GM21717 (cell line): ENCODE data around the gene ELAVL3.
"Not testable (repeated sequence)": the region's sequence is repeated elsewhere in the genome, so short reads cannot be mapped to it uniquely, and the experiment has no call there.

ENCODE experiments used
- ATAC-seq: cut with Tn5 transposase; IDR thresholded peaks from one replicate; pipeline ENCODE4 v1.9.1; 2021; ENCODE audit warnings: mild to moderate bottlenecking, moderate library complexity; ENCODE audit not compliant: unreplicated experiment

The ELAVL3 gene

DNA sequence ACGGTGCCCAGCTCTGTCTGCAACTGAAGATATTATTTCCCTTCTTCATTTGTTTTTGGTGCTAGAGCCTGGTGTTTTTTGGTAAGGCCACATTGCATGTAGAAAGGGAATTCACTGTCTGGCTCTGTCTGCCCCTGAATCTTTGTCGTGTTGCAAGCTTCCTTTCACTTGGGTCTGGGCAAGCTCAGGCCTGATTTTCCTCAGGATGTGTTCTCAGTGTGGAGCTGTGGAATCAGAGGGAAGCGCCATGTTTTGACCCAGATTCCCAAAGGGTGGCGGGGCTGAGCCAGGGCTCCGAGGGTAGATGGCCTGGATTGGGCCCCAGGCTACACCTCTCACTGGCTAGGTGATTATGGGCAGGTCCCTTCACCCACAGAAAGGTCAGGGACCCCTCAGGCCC is 36.8 kb downstream of the ELAVL3 start:
- ATAC-seq, result no peak

DNA sequence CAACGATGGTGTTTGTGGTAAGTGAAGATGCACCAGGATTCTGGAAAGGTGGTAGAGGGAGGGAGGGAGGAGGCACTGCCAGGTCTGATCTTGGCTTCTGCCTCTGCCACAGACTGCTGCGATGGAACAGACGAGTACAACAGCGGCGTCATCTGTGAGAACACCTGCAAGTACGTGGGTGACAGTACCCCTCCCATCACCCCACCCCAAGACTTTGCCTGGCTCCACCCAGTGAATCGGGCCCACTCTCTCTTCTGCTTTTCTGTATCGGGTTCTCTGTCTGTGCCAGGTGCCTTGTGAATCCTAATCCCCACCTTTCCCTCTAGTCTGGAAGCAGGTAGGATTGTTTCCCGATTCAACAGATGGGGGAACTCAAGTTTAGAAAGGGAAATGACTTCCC is 42.9 kb downstream of the ELAVL3 start:
- no peak for ATAC-seq

DNA sequence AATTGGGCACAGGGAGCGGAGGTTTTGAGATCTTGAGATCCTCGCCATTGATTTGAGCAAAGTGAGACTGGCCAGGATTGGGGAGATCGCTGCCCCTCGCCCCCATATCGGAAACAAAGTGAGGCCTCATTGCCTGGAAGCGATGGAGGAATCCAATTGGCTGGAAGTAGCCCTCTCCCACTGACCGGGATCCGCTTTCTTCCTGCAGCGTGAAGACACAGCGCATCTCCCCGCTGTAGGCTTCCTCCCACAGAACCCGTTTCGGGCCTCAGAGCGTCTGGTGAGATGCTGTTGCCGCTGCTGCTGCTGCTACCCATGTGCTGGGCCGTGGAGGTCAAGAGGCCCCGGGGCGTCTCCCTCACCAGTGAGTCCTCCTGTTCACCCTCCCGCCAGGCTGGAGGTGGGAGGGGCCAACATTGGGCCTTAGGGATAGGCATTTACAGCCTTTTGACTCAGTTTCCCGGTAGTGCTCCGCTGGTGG is 45.0 kb downstream of the ELAVL3 start:
- ATAC-seq, result no peak

DNA sequence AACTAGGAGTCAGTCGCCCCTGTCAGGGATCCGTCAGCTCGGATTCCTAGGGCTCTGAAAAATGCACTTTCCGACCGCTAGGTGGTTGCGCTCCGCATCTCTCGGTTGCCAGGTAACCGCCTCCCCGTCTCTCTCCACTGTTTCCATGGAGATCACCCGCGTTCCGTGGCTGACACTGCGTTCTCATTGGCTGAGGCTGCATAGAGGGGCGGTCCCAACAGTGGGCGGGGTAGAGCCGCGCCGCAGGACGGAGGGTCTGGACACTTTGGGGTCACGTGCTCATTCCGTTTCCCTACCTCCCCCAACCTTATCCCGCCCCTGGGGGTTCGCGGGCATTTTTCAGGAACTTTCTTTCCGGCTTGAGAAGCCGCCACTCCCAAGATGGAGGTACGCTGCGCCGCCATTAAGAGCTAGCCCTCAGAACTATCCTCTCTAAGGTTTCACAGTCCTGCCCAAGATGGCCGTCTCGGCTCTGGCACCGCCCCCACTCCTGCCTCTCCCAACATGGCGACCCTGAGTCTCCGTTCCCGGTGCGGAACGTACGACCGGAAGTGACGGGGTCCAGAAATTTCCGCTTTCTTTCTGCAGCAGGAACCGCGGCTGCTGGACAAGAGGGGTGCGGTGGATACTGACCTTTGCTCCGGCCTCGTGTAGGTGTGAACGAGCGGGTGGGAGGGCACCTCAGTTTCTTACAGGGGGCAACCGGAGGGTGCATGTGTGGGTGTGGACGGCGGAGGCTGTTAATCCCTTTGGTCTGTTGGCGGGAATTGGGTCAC is 45.6 kb downstream of the ELAVL3 start, which contains the start of the genes ODAD3 and PRKCSH:
TSS of gene ODAD3 (minus strand) at position 65 of the 776 bp plus-strand sequence. CDS start 105 bp downstream, outside the sequence.
TSS of gene PRKCSH (plus strand) at position 579 of the 776 bp plus-strand sequence. CDS start 483 bp downstream, outside the sequence.
- peak; percentile 80 for ATAC-seq

DNA sequence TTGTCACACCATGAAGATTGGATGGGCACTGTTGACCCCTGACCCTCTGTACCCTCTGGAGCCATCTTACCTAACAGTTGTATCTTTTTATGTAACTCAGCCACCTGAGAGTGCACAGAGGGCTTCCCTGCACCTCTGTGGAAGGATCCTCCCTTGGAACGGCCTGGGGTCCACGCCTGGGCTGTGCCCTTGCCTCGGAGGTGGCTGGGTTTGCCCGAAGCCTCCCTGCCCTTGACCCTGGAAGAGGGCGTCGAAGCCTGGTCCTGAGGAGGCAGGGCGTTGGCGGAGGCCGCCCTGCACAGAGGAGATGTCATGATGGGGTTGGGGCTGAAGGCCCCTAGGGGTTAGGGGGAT is 46.2 kb downstream of the ELAVL3 start:
- peak; percentile 12 for ATAC-seq

DNA sequence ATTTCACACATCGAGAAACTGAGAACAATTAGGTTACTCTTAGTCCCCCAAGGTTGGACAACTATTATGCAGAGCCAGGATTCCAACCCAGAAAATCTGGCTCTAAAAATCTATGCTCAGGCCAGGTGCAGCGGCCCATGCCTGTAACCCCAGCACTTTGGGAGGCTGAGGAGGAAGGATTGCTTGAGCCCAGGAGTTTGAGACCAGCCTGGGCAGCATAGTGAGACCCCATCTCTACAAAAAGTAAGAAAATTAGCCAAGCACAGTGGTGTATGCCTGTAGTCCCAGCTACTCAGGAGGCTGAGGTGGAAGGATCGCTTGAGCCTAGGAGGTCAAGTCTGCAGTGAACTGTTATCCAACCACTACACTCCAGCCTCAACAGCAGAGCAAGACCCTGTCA is 47.3 kb downstream of the ELAVL3 start:
- not testable (repeated sequence) for ATAC-seq

DNA sequence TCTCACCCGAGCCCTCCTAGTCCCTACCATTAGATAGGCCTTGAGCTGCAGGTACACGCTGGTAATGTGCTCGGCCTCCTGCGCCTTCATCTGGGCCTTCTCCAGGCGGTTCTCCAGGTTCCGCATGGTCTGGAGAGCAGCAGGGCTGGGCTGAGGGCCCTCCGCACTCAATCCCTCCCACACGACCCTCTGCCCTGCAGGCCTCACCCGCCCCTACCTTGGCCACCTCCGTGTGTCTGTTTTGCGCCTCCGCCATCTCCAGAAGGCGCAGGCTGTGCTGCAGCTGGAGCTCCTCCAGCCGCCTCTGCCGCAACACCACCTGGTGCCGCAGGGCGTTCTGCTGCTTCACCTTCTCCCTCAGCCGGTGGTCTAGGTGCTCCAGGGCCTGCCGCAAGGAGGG is 54.2 kb downstream of the ELAVL3 start:
- ATAC-seq, result no peak

DNA sequence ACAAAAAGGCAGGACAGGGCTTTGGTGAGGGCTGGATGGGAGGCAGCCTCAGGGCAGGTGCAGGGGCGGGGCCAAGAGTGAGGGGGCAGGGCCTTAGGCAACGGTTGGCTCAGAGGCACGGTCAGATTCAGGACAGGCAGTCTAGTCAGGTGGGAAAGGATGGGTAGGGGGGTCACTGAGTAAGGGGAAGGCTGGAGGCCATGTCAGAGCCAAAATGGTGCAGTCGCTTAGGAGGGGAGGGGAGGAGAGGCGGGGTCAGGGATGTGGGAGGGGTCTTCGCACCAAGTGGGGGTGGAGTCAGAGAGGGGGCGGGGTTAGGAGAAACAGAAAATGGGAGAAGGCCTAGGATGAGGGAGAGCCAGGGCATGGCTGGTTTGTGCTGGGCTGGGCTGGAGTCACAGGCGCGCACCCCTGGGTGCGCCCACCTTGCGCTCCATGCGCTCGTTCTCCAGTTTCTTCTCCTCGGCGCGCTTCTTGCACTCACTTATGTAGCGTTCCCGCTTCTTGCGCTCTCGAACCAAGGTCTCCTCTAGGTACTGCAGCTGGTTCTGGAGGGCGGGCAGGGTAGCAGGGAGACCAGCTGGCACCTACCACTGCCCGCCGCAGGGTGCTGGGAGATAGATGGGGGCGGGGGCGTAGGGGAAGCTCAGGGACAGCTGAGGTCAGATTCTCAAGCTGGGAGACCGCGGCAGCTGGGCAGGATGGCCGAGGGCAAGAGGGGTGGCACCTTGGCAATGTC is 55.0 kb downstream of the ELAVL3 start:
- no peak for ATAC-seq

DNA sequence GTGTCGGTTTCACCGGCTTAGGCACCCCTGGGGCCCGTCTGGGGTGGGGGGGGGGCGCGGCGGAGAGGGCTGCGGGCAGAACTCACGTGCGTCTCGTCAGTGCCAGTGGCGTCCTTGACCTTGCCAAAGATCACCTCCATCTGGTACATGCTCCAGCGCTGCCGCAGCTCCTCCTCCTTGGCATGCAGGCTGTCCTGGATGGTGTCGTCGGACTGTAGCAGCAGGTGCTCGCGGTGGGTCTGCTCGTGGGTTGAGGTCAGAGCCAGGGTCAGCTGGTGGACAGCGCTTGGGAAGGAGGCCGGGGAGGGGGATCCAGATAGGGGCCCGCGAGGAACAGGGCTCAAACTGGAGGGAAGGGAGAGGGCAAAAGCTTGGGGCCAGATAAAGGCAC is 57.1 kb downstream of the ELAVL3 start:
- ATAC-seq, result no peak

DNA sequence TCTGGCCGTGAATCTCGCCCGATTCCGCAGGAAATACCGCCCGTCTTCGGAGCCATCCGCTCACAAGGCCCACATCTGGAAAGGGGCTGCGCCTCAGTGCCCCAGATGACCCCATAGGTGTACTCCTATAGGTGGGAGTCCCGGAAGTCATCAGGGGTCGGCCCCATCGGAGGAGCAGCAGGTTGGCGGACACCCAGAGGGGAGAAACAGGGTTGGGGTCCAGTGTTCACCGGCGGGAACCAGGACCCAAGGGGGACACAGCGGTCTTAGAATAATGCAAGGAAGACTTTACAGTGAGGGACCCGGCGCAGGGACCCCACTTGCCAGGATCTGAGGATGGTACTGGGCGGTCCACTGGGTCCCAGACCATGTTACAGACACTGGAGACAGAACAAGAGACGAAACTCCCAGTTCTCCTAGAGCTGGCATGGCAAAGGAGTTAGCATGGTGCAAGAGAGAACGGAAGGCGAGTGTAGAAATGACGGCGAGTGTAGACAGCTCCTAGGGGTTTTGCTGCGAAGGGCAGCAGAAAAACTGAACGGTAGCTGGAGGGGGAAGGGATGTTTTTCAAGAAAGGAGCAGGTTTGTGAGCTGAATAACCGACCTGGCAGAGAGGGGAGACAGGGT is 57.6 kb downstream of the ELAVL3 start:
- ATAC-seq, result no peak

DNA sequence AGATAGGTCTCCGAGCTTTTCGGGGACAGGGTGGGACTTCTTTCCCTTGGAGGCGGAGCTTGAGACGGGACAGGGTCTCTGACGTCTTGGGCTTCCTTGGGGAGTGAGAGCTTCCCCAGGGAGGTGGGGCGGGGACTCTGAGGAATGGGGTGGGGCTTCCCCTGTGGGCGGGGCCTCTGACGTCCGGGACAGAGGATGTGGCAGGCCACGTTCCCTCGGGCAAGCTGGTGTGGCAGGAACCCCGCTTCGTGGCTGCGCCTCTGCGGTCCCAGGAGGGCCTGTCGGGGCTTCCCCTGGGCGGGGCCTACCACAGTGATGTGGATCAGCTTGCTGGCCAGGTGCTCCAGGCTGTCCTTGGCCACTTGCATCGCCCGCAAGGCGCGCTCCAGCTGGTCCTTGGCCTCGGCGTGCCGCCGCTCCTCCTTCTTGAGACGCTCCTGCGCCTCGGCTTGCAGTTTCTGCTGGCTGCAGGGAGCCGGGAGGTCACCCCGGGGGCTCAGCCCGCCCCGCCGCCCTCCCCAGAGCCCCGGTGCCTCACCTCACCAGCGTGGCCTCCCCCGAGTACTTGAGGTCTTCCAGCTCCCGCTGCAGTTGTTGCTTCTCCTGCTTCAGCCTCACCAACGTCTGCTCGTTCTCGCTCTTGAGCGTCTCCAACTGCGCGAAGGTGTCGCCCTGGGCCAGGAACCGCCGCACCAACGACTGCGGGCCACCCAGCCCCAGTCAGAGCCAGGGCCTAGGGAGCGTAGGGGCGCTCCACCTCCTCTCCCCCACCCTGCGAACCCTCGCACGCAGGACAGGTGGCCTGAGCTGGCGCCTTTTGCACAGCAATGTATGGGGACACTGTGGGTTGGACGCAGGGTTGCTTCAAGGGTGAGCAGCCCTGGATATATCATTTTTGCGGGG is 58.4 kb downstream of the ELAVL3 start:
- ATAC-seq, result no peak

DNA sequence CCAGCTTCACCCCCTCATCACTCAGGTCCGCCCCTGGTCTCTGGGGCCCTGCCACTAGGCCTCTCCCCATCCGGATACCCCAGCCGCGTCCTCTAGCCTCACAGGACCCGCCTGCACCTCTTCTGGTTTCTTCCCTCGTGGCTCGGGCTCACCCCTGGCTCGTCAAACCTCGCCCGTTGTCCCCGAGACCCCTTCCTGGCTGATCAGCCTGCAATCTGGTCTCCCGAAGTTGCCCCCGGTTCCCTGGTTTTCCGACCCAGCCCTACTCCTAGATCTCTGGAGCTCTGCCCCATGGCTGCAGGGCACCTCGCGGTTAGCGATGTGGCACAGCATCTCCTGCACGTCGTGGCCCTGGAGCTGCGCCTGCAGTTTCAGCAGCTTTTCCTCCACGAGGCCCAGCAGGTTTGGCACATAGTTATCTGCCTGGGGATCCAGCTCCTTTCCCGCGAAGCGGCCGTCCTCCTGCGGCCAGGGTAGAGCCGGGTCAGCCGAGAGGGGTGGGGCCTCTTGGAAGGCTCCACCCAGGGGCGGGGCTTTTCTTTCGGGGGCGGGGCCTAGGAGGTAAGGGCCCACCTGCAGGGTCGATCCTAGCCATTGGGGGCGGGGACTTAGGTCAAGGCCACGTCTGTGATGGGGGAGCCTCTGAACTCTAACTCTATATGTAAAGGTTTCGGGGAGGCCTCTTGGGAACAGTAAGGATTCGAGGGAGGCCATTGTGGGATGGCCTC is 59.3 kb downstream of the ELAVL3 start:
- no peak for ATAC-seq

DNA sequence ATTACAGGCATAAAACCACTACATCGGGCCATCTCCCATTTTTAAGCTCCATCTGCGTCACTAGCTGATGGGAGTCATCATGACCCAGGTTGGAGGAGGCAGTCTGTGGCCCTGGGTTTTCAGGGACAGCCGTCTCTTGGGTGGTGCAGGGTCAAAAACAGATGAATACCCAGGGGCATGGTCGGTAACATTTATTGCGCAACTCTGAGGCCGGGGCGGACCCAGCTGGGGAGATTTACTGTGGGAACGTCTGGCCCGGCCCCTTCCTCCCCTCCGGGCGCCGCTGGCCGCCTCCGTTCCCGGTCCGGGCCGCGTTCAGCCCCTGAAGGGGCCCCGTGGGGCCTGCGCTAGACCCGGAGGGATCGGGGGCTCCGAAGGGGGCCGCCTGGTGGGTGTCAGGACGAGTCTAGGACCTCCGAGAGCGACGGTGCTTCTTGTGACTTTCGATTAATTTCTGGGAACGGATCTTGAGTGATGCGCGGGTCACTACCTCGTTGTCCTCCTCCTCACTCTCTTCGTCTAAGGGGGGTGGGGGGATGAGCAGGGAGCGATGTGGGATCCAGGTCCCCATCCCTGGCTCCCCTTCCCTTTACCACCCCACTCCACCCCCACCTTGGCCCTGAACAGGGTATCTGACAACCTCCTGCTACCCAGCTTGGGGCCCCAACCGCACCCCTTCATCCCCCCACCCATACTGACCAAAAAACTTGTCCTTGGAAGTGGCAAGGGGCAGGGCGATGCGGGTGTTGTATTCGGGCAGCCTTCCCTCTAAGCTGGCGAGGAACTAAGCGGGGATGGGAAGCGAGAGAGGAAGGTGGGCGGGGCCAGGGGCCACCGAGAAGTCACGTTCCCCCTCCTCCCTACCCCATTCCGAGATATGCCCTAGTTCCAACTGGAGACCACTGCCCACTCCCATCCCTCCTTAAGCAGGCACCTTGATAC is 60.1 kb downstream of the ELAVL3 start:
- no peak for ATAC-seq

DNA sequence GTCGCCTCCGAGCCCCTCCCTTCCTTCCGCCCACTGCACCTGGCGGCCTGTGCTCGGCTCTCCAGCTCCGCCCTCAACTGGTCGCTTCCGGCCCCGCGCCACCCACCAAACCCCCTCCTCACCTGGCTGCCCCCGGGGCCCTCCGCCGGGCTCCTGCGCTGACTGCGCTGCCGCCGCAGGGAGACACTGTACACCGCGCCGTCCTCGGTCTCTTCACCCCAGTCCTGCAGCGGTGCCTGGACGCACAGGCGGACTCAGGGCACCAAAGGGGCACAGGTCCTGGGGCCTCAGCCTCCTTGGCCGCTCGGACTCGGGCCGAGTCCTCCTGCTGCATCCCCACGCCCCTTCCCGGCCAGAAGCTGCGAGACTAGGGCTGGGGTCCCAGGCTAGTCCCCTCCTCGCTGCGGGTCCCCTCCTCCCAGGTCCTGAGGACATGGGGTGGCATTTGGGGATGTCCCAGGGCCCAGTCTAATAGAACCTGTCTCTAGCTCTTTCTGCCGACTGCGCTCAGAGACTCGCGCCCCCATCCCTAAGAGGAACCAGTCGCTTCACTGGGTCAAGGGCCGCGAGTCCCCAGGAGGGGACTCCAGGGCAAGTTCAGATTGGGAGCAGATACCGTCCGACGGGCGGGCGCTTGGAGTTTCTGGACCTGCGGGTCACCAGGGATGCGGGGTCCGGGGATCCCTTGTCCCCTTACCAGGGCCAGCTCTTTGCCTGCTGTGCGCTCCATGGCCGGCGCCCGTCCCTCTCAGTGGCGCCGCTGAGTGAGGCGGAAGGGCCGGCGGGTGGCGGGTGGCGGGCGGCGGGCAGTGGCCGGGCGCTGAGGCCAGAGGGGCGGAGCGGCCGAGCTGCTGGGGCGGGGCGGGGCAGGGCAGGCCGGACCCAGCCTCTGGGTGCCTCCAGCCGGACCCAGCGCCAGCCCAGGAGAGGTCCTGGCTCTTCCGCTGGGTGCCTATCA is 62.0 kb downstream of the ELAVL3 start, which contains the start of gene RGL3:
TSS of gene RGL3 (minus strand) at position 766 of the 958 bp plus-strand sequence. CDS start at position 730, 36 bp downstream.
- ATAC-seq, result no peak

DNA sequence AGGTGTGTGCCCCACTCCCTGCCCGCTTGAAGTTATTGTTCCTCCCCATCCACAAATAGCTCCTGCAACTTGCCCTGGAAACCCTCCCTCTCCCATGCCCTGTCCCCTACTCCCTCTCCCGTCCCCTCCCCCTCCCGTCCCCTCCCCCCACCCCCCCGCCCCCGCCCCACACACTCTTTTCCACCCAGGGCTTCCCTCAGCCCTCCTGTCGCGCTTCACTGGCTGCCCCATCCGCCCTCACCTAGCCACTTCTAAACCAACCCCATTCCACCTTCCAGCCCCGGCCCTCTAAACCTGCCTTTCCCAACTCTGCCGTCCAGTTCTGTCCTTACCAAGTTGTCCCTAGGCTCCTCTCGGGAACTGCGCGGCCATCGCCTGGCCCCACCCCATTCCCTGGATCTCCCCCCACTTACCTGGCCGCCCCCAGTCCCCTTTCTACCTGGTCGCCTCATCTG is 62.7 kb downstream of the ELAVL3 start:
- ATAC-seq, result no peak

DNA sequence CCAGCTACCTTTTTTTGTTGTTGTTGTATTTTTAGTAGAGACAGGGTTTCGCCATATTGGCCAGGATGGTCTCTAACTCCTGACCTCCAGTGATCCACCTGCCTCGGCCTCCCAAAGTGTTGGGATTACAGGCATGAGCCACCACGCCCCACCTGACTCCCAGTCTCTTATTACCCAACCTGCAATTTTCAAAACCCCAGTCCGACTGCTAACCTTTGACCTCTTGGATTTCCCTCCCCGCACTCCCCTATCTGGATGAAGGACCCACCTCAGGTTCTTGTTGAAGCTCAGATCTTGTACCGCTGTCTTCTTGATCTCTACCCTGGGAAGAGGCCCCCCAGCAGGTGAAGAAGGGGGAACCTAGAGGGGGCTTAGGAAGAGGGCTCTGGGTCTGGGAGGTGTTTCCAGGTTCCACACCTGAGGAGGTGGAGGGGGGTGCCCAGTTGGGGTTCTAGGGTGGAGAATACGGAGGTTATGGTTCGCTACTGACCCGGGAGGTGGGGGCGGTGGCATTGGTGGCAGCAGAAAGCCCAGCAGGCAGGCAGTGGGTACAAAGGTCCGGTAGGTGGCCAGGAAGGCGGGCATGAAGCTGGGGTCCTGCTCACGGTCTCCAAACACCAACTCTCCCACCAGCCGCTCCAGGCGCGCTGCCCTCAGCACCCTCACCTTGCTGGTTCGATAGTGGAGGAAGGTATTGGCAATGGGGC is 64.3 kb downstream of the ELAVL3 start:
- ATAC-seq, result no peak

DNA sequence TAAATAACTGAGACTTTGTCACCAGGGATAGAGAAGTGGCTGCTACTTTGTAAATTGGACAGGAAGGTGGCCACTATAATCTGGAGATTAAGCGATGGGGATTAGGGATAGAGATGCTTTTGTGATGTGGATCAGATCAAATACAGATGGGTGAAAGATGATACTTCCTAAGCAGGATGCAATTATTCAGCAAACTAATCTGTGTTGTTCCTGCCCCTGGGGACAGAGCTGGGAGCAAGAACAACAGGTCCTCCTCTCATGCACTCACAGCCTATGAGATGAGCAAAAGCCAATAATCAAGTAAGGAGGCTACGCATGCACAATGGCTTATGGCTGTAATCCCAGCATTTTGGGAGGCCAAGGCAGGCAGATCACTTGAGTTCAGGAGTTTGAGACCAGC is 66.3 kb downstream of the ELAVL3 start:
- ATAC-seq, result no peak
